Fibroblast of skin of back (primary cell): ENCODE data around the gene GARIN5A.
A peak's percentile ranks its signal among the peaks of the same experiment; 100 is the strongest.
"Not testable (repeated sequence)": the region's sequence is repeated elsewhere in the genome, so short reads cannot be mapped to it uniquely, and the experiment has no call there.

Source experiments
- DNase-seq: peaks from one replicate; pipeline ENCODE4 v3.0.0-alpha.2; 2013

GARIN5A gene

GRCh38 chr19:50461066-50461875 is 15.4 kb downstream of the GARIN5A start:
- DNase-seq = peak; percentile 60

GRCh38 chr19:50460161-50460765 is 16.4 kb downstream of the GARIN5A start:
- DNase-seq = peak; percentile 25

- no peak for DNase-seq
Observed at GRCh38 chr19:50459638-50460037, 17.0 kb downstream of the GARIN5A start.

DNA sequence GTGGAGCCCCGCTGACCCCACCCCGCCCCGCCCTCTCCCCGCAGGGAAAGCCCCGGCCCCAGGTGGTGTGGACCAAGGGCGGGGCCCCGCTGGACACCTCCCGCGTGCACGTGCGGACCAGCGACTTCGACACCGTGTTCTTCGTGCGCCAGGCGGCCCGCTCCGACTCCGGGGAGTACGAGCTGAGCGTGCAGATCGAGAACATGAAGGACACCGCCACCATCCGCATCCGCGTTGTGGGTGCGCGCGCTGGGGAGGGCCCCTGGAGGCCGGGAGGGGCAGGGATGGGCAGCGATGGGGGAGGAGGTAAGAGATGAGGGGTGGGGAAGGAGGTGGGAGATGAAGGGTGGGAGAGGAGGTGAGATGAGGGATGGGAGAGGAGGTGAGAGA is 17.6 kb downstream of the GARIN5A start:
- no peak for DNase-seq

DNA sequence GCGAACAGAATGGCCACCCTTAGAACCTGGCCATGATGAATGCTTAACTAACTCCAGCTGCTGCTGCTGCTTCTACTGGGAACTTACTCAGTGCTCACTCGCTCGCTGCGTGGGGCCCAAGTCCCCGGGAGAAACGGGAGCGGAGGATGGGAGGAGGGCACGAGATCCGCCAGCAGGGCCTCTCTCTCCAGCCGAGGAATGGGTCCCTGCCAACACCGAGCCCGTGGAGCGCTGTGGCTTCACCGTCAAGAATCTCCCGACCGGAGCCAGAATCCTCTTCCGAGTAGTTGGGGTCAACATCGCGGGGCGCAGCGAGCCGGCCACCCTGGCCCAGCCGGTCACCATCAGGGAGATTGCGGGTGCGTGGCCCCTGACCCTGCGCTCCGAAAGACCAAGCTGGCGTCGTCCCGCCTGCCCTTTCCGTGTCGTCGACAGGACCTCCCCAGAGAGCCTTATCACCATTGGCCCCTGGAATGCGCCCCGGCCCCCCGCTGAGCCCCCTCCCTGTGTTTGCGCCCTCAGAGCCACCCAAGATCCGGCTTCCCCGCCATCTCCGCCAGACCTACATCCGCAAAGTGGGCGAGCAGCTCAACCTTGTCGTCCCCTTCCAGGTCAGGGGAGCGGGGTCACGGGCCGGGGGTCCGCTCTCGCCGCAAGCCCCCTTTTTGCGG is 18.1 kb downstream of the GARIN5A start:
- DNase-seq = peak; percentile 9

DNA sequence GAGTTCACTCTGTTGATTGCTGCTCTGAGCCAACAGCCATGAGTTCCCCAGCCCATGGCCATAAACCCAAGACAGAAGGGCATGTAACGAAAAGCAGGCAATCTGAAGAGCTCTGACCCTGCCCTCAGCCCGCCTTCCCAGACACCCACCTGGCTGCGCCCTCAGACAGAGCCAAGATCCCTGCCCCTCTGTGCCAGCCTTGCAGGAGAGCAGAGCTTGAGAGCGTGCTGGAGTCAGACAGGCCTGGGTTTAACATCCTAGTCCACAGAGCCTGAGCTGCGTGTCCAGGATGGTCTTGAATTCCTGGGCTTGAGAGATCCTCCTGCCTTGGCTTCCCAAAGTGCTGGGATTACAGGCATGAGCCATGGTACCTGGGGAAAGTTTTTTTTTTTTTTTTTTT is 19.3 kb downstream of the GARIN5A start:
- no peak for DNase-seq

DNA sequence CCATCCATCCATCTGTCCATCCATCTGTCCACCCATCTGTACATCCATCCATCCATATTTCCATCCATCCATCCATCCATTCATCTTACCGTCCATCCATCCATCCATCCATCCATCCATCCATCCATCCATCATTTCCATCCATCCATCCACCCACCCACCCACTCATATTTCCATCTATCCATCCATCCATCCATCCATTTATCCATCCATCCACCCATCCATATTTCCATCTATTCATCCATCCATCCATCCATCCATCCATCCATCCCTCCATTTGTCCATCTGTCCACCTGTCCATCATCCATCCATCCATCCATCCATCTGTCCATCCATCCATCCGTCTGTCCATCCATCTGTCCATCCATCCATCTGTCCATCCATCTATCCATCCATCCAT is 20.7 kb downstream of the GARIN5A start:
- DNase-seq = no peak

DNA sequence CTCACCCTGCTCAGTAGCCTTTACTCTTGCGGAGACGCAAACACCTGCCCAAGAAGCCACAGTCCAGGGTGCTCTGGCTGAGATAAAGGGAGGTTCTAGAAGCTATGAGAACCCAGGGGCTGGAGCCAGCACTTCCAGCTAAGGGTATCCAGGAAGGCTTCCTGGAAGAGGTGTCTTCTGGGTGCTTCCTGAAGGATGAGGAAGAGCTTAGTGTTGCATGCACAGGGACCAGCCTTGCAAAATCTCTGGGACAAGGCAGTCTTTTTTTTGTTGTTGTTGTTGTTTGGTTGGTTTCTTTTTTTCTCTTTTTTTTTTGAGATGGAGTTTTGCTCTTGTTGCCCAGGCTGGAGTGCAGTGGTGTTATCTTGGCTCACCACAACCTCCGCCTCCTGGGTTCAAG is 23.4 kb downstream of the GARIN5A start:
- DNase-seq = no peak

- DNase-seq = no peak
Observed at GRCh38 chr19:50451223-50451534, 25.5 kb downstream of the GARIN5A start.

GRCh38 chr19:50450369-50451222 is 26.1 kb downstream of the GARIN5A start:
- no peak for DNase-seq

- DNase-seq = no peak
Observed at GRCh38 chr19:50449236-50449899, 27.3 kb downstream of the GARIN5A start.

DNA sequence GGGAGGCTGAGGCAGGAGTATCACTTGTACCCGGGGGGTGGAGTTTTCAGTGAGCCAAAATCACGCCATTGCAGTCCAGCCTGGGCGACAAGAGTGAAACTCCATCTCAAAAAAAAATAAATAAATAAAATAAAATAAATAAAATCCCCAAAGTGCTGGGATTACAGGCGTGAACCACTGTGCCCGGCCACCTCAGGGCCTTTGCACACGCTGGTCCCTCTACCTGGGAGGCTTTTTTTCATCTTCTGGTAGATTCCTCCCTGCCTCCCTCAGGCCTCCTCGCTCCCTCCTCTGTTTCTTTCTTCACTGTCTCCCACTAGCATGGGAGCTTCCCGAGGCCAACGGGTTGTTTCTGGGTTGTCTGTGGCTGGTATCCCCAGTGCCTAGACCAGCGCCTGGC is 28.9 kb downstream of the GARIN5A start:
- no peak for DNase-seq

GRCh38 chr19:50447053-50447452 is 29.6 kb downstream of the GARIN5A start:
- no peak for DNase-seq

DNA sequence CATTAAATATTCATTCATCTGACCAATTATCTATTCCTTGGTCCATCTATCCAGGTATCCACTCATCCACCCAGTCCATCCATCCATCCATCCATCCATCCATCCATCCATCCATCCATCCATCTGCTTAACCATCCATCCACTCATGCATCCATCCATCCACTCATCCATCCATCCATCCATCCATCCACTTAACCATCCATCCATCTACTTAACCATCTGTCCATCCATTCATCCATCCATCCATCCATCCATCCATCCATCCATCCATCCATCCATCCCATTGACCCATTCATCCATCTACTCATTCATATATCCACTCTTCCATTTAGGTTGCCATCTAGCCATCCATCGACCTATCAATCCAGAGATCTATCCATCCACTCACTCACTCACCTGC is 32.6 kb downstream of the GARIN5A start:
- DNase-seq = no peak

- not testable (repeated sequence) for DNase-seq
Observed at GRCh38 chr19:50439130-50439529, 37.5 kb downstream of the GARIN5A start.

- DNase-seq = no peak
Observed at GRCh38 chr19:50437862-50438449, 38.7 kb downstream of the GARIN5A start.

DNA sequence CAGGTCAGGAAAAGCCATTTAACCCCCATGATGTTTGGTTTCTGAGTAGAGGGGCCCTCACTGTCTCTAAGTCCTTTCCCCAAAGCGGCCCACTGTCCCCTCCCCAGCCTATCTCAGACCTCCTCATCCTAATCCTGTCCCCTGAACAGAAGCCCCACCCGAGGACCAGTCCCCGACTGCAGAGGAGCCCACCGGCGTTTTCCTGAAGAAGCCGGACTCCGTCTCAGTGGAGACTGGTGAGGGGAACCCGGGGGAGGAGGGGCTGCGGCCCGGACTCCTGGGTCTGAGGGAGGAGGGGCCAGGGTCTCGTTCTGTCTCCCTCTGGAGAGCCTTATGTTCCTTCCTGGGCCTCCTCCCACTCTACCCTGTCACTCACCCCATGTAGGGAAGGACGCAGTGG is 41.0 kb downstream of the GARIN5A start:
- DNase-seq = no peak

DNA sequence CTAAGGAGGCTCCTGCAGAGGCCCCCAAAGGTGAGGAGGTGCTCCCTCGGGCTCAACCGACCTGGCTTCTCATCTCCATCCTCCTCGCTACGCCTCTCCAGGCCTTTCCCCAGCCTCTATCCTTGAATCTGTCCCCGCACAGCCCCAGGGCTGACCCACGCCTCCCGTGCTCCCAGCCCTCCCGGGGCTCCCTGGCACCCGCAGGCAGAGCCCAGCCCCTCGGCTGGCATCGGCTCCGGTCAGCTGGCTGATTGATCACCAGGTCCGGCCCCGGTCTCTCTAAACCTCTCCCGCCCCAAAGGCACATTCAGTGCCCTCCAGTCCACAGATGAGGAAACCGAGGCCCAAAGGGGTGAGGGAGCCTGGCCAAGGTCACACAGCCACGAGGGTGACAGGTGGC is 41.4 kb downstream of the GARIN5A start:
- no peak for DNase-seq

DNA sequence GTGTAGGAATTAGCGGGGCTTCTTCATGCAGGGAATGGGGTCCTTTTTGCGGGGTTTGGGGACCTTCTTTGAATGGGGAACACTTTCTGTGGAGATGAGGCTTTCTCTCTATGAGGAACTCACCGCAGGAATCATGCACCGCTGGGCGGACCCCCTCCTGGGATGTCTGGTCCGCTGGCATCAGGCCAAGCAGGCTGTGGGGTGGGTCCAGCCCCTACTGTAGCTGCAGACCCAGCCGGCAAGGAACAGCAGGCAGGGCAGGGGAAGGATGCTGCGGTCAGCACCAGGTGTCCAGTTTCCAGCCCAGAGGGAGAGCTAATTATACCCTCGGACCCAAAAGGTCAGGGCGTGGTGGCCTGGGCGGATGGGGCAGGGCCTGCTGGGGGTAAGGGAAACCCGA is 42.1 kb downstream of the GARIN5A start:
- DNase-seq = no peak

- no peak for DNase-seq
Observed at GRCh38 chr19:50433201-50434180, 43.2 kb downstream of the GARIN5A start.
